Muscle layer of duodenum (tissue), 2 donors: Measurements from ENCODE around the gene ITGBL1.
"Not testable (repeated sequence)": the region's sequence is repeated elsewhere in the genome, so short reads cannot be mapped to it uniquely, and the experiment has no call there.

Source experiments
- H3K27ac ChIP-seq: one replicate; pipeline ENCODE4 v1.7.0; 2013; ENCODE audit warnings: mild to moderate bottlenecking, low read length
- H3K27me3 ChIP-seq: one replicate; pipeline ENCODE4 v1.7.0; 2013; ENCODE audit warnings: low read depth, mild to moderate bottlenecking, control low read depth, low read length
- H3K36me3 ChIP-seq, 2 donors: one replicate each; pipeline ENCODE4 v1.7.0; 2013; ENCODE audit warnings: low read length in 2 of 2, control low read depth in 1 of 2, mild to moderate bottlenecking in 1 of 2; ENCODE audit not compliant: insufficient read depth in 2 of 2, control insufficient read depth in 1 of 2
- H3K4me1 ChIP-seq, 2 donors: one replicate each; pipeline ENCODE4 v1.7.0; 2013; ENCODE audit warnings: low read length in 2 of 2, mild to moderate bottlenecking in 2 of 2, control low read depth in 1 of 2, moderate library complexity in 1 of 2; ENCODE audit not compliant: insufficient read depth in 2 of 2, control insufficient read depth in 1 of 2
- H3K4me3 ChIP-seq, 2 donors: one replicate each; pipeline ENCODE4 v1.7.0; 2013; ENCODE audit warnings: low read length in 2 of 2, low read depth in 1 of 2, mild to moderate bottlenecking in 1 of 2
- H3K9me3 ChIP-seq, 2 donors: one replicate each; pipeline ENCODE4 v1.7.0; 2013; ENCODE audit warnings: low read length in 2 of 2, control low read depth in 1 of 2, mild to moderate bottlenecking in 1 of 2; ENCODE audit not compliant: control insufficient read depth in 1 of 2
- donor health status: healthy.

ITGBL1 gene

DNA sequence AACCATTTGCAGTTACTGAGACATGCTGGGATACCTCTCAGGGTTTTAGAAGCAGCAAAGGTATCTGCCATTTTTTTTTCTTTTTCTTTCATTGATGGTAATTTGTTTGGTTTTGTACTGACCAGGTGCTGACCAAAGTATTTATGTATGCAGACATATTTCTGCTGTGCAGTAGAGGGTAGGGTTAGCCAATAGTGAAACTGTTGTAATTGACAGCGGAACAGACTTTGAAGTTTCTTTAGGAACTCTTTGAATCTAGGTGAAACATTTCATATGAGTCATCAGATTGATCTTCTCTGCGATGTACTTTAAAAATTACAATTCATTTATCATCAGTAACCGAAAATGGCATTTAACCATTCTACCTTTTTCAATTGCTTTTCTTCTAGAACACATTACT lies 63.0 kb downstream of the ITGBL1 start:
- Histone ChIP-seq H3K27ac (no peak overlapping the region), H3K36me3 (no peaks in the 10 kb centered on the region), H3K9me3 (no peaks in the 10 kb centered on the region), H3K27me3 (no peaks in the 10 kb centered on the region), H3K4me1 (no peaks in the 10 kb centered on the region), H3K4me3 (no peak overlapping the region)

DNA sequence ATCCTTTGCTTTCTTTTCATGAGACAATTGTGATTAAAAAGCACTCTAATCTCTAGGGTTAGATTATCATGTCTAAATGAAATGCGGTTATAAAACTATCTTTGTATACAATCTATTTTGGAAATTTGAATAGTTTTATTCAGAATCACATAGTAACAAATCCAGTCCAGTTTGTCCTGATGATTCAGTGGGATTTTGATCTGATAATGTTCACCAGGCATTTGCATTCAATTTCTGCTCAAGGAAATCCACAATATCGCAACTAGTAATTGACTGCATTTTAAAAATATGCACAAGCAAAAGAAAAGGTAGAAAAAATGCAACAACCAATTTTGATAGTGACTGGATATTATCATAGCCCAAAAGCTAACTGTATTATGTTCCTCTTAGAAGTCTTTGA lies 63.8 kb downstream of the ITGBL1 start:
- no peak overlapping the region for H3K27ac ChIP-seq
- no peak overlapping the region for H3K4me3 ChIP-seq
- H3K36me3 ChIP-seq: no peaks in the 10 kb centered on the region
- no peaks in the 10 kb centered on the region for H3K9me3 ChIP-seq
- H3K27me3 ChIP-seq: no peaks in the 10 kb centered on the region
- H3K4me1 ChIP-seq: no peaks in the 10 kb centered on the region

DNA sequence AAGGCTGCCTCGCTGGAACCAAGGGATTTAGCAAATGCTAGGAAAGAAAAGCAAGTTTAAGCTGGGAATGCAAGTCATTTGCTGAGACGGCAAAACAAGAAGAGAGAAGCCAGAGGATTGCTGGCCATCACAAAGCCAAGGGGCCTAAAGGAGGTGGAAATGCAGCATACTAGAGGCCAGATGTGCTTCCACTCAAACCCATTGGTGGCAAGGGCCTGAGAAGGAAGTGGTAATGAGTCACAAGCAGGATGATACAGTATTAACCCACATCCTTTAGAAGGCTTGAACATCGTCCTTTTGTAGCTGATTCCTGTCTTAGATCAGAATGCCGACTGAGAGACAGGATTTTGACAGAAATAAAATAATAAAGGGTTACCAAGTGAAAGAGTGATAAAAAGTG lies 68.2 kb downstream of the ITGBL1 start:
- no peaks in the 10 kb centered on the region for H3K9me3 ChIP-seq
- no peak overlapping the region for H3K27ac ChIP-seq
- no peak overlapping the region for H3K4me3 ChIP-seq
- H3K36me3 ChIP-seq: no peaks in the 10 kb centered on the region
- H3K27me3 ChIP-seq: no peaks in the 10 kb centered on the region
- no peaks in the 10 kb centered on the region for H3K4me1 ChIP-seq

DNA sequence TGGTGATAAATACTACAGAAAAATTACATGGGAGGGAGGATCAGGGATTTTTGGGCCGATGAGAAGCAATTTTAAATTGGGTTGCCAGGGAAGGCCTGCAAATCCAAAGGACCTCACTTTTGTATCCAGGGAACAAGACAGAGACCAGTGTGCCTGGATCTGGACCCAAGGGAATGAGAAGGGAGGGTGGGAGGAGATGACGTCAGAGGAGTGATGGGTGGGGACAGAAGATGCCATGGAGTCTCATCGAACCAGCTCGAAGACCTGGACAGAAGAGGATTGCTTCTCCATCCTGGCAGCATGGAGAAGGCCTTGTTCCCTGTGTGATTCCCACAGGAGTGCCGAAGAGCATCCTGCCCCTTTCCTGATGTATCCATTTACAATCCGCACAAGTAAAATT lies 68.9 kb downstream of the ITGBL1 start:
- H3K36me3 ChIP-seq: no peaks in the 10 kb centered on the region
- no peak overlapping the region for H3K4me3 ChIP-seq
- no peak overlapping the region for H3K27ac ChIP-seq
- no peaks in the 10 kb centered on the region for H3K4me1 ChIP-seq
- no peaks in the 10 kb centered on the region for H3K9me3 ChIP-seq
- H3K27me3 ChIP-seq: no peaks in the 10 kb centered on the region

DNA sequence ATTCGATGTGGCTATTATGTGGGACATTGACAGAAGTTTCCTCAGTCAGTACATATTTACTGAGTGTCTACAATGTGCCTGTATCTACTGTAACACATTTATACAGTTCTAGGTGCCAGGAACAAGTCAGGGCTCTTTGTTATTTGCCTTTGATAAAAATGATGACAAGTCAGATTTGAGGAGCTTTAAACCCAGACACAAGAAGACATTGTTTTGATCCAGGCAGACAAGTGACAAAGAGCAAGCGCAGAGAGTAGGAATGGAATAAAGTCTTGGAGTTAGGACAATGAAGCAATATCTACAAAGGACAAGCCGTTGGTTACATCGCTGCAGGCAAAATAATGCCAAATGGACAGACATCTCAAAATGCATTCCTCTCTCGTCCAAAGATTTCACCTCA lies 70.1 kb downstream of the ITGBL1 start:
- Histone ChIP-seq H3K27me3 (no peaks in the 10 kb centered on the region), H3K36me3 (no peaks in the 10 kb centered on the region), H3K27ac (no peak overlapping the region), H3K4me3 (no peak overlapping the region), H3K4me1 (no peaks in the 10 kb centered on the region), H3K9me3 (no peaks in the 10 kb centered on the region)

DNA sequence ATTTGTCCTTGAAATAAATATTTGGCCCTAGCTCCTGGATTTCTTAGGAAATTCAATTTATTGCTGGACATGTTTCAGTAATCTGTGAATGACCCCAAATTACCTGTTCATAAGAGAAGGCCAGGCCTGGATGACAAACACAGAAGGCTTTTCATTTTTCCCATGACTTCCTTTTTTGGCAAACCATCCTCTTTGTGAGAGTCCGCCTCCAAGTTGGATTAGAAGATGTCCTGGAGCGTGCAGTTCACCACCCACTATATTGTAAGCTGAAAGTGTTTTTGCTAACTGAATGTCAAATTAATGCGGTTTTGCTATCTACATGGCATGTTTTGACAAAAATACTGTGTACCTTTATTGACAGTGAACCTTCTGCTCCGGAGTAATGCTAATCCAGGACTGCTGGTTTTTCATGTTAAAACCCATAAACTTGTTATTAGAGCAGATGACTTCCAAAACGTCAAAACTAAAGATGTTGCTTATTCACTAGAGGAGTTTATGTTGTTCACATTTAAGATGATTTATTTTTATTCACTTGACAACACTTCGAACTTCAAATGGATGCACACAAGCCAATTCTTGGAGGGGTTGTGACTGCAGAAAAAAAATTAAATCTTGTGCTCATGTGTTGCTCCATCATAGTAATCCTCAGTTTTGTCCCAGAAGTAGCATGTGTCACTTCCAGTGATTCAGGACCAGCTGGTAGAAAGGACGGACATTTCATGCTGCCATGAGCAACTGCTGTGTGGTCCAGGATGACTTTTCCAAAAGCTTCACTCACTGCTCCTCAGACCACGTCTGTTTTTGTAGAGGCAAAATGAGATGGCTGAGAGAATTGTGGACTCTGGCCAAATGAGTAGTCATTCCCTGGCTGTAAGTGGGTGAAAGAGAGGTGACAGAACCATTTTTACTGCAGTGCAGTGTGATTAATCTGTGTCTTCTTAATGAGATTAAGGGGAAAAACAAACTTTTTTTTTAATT lies 71.0 kb downstream of the ITGBL1 start:
- H3K4me1 ChIP-seq: no peaks in the 10 kb centered on the region
- no peak overlapping the region for H3K4me3 ChIP-seq
- no peaks in the 10 kb centered on the region for H3K36me3 ChIP-seq
- H3K27ac ChIP-seq: no peak overlapping the region
- H3K27me3 ChIP-seq: no peaks in the 10 kb centered on the region
- no peaks in the 10 kb centered on the region for H3K9me3 ChIP-seq

DNA sequence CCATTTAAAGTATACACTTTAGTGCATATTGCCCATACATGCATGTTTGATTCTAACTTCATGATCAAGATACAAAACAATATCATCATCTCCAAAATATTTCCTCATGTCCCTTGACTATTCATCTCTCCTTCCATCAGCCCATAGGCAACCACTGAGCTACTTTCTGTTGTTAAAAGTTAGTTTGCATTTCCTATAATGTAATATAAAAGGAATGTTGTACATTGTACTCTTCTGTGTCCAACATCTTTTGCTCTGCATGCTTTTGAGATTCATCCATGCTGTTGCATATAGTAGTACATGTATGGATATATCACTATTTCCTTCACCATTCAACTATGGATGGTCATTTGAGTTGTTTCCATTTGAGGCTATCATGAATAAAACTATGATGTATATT lies 74.7 kb downstream of the ITGBL1 start:
- Histone ChIP-seq H3K4me3 (no peak overlapping the region), H3K9me3 (no peaks in the 10 kb centered on the region), H3K4me1 (no peaks in the 10 kb centered on the region), H3K36me3 (no peaks in the 10 kb centered on the region), H3K27ac (no peak overlapping the region), H3K27me3 (no peaks in the 10 kb centered on the region)

DNA sequence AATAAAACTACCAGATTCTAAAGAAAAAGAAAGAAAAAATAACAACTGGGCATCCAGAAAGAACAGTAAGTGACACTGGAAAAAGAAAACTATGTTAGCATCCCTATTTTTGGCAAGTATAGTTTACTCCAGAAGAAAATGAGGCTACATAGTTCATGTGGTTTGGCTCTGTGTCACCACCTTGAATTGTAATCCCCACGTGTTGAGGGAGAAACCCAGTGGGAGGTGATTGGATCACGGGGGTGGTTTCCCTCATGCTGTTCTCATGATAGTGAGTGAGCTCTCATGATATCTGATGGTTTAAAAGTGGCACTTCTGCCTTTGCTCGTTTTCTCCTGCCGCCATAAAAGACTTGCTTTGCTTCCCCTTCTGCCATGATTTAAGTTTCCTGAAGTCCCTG lies 76.9 kb downstream of the ITGBL1 start:
- no peaks in the 10 kb centered on the region for H3K4me1 ChIP-seq
- no peak overlapping the region for H3K4me3 ChIP-seq
- H3K36me3 ChIP-seq: no peaks in the 10 kb centered on the region
- no peaks in the 10 kb centered on the region for H3K9me3 ChIP-seq
- no peak overlapping the region for H3K27ac ChIP-seq
- H3K27me3 ChIP-seq: no peaks in the 10 kb centered on the region

DNA sequence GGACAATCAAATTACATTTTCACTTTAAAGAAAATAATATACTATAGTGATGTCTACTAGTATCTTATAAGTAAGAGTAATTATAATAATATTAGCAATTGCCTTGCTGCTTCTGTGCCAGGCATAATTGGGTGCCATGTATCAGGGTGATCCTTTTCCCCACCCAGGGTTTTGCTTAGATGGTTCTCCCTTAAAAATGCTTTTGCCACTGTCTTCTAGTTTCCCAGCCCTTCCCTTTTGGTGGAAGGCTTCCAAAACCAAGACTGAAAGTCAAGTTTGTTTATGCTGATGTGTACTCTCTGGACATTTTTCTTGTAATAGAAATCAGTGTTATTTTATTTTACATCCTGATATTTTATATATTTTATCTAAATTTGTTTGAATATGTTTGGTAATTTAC lies 77.8 kb downstream of the ITGBL1 start:
- no peak overlapping the region for H3K4me3 ChIP-seq
- H3K27me3 ChIP-seq: no peaks in the 10 kb centered on the region
- H3K36me3 ChIP-seq: no peaks in the 10 kb centered on the region
- no peaks in the 10 kb centered on the region for H3K9me3 ChIP-seq
- H3K4me1 ChIP-seq: no peaks in the 10 kb centered on the region
- no peak overlapping the region for H3K27ac ChIP-seq

DNA sequence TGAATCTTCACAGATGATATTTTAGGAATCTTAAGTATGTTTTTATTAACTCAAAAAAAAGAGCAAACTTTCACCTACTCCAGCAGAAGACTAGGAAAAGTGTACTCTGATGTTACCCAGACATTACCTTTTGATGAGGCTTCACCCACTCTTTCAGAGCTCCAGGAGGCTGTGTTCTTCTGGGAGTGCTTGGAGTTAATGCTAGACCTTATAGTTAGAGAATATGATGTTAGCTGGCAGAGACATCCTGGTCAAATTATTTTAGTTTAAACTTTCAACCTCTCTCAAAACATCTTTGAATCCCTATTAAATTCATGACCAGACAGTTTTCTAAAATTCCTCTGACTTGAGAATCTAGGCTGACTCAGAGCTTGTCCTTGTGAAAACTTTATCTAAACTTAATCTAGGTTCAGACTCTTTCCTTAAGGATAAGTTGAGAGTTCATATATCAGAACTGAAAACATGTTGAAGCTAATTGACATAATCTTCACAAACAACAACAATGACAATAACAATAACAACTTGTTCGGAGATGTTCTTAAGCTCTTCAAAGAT lies 82.8 kb downstream of the ITGBL1 start:
- H3K4me1 ChIP-seq: no peaks in the 10 kb centered on the region
- no peak overlapping the region for H3K4me3 ChIP-seq
- H3K27ac ChIP-seq: no peak overlapping the region
- no peaks in the 10 kb centered on the region for H3K9me3 ChIP-seq
- H3K27me3 ChIP-seq: no peaks in the 10 kb centered on the region
- no peaks in the 10 kb centered on the region for H3K36me3 ChIP-seq

DNA sequence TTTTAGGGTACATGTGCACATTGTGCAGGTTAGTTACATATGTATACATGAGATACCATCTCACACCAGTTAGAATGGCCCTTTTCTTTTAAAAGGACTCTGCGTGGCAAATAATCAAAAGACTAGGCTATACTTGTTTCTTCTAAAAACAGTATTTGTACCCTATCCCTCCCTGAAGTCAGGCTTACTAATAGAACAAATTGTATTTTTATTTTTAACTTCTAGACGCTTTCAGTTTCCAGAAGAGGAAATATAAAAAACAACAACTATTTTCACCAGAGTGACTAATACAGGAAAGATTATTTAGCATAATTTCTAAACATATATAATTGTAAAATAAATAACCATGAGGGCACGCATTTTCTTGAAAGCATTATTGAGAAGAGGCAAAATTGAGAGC lies 83.6 kb downstream of the ITGBL1 start:
- Histone ChIP-seq H3K27ac (no peak overlapping the region), H3K36me3 (no peaks in the 10 kb centered on the region), H3K9me3 (no peaks in the 10 kb centered on the region), H3K4me3 (no peak overlapping the region), H3K4me1 (no peaks in the 10 kb centered on the region), H3K27me3 (no peaks in the 10 kb centered on the region)

DNA sequence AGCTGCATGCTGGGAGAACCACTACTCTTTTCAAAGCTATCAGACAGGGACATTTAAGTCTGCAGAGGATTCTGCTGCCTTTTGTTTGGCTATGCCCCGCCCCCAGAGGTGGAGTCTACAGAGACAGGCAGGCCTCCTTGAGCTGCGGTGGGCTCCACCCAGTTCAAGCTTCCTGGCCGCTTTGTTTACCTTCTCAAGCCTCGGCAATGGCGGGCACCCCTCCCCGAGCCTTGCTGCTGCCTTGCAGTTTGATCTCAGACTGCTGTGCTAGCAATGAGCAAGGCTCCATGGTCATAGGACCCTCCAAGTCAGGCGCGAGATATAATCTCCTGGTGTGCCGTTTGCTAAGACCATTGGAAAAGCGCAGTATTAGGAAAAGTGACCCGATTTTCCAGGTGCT lies 92.1 kb downstream of the ITGBL1 start:
- H3K27ac ChIP-seq, H3K4me3 ChIP-seq, H3K27me3 ChIP-seq, H3K9me3 ChIP-seq, H3K36me3 ChIP-seq, H3K4me1 ChIP-seq: not testable (repeated sequence)
